CD14-positive monocyte (primary cell): ENCODE results near the gene SLC3A2. TPM values are rescaled to one million over a fixed set of nuclear protein-coding genes. Genes with fewer than 3 reads are reported as not detected.
A peak's percentile ranks its signal among the peaks of the same experiment; 100 is the strongest.

Experiments used
- DNase-seq, 3 donors: peaks; one replicate each; pipeline ENCODE4 v3.0.0-alpha.2; 2011 to 2022
- H2AFZ ChIP-seq: 2 replicates; pipeline ENCODE4 v1.6.0; 2012; ENCODE audit warnings: mild to moderate bottlenecking, low read depth, low read length, inconsistent platforms; ENCODE audit not compliant: insufficient read depth, poor library complexity, severe bottlenecking
- H3K27ac ChIP-seq, 2 donors: 1 replicate in 1 of 2; 2 replicates in 1 of 2; pipeline ENCODE4 v1.5.1; 2012 to 2013; ENCODE audit warnings: low read length in 2 of 2, control low read depth in 1 of 2, inconsistent platforms in 1 of 2, low read depth in 1 of 2, mild to moderate bottlenecking in 1 of 2
- H3K27me3 ChIP-seq, 2 donors: one replicate each; pipeline versions ENCODE4 v1.6.0 to v1.6.1; 2011 to 2013; ENCODE audit warnings: low read length in 2 of 2; ENCODE audit not compliant: control insufficient read depth in 2 of 2, insufficient read depth in 2 of 2
- H3K36me3 ChIP-seq, 2 donors: replicated peaks in 1 of 2; 1 replicate in 1 of 2; 2 replicates in 1 of 2; pipeline versions ENCODE4 v1.5.1 to v1.6.1; 2012 to 2013; ENCODE audit warnings: low read length in 2 of 2, control low read depth in 1 of 2, inconsistent platforms in 1 of 2, mild to moderate bottlenecking in 1 of 2; ENCODE audit not compliant: insufficient read depth in 2 of 2, control insufficient read depth in 1 of 2
- H3K4me1 ChIP-seq, 2 donors: 1 replicate in 1 of 2; 2 replicates in 1 of 2; pipeline versions ENCODE4 v1.5.1 to v1.6.1; 2012 to 2013; ENCODE audit warnings: low read length in 2 of 2, control low read depth in 1 of 2, inconsistent platforms in 1 of 2, mild to moderate bottlenecking in 1 of 2, moderate library complexity in 1 of 2; ENCODE audit not compliant: insufficient read depth in 2 of 2, control insufficient read depth in 1 of 2
- H3K4me2 ChIP-seq: replicated peaks from 2 replicates; pipeline ENCODE3; 2012; ENCODE audit warnings: low read length, moderate library complexity, mild to moderate bottlenecking; ENCODE audit not compliant: poor library complexity, severe bottlenecking; ENCODE audit errors: extremely low read depth
- H3K4me3 ChIP-seq, 3 experiments: fragments of 200-600 bp in 1 of 3; sonication (generic) in 1 of 3; replicated peaks in 1 of 3; 1 replicate in 2 of 3; 2 replicates in 1 of 3; pipeline ENCODE4 v1.5.1; 2011 to 2013; ENCODE audit warnings: low read length in 3 of 3, mild to moderate bottlenecking in 3 of 3, control low read depth in 2 of 3, low read depth in 2 of 3, inconsistent platforms in 1 of 3, moderate library complexity in 1 of 3
- H3K79me2 ChIP-seq: 2 replicates; pipeline ENCODE4 v1.6.0; 2012; ENCODE audit warnings: mild to moderate bottlenecking, control low read depth, inconsistent platforms, low read length, moderate library complexity; ENCODE audit not compliant: insufficient read depth
- H3K9ac ChIP-seq: 2 replicates; pipeline ENCODE4 v1.6.0; 2017; ENCODE audit warnings: low read length, mild to moderate bottlenecking; ENCODE audit not compliant: insufficient read depth, poor library complexity, severe bottlenecking
- H3K9me3 ChIP-seq, 2 donors: replicated peaks in 1 of 2; 1 replicate in 1 of 2; 2 replicates in 1 of 2; pipeline versions ENCODE4 v1.5.1 to v1.6.1; 2012 to 2013; ENCODE audit warnings: low read length in 2 of 2, control low read depth in 1 of 2; ENCODE audit not compliant: control insufficient read depth in 1 of 2, insufficient read depth in 1 of 2
- H4K20me1 ChIP-seq: 2 replicates; pipeline ENCODE4 v1.6.0; 2012; ENCODE audit warnings: mild to moderate bottlenecking, low read length, control low read depth, moderate library complexity; ENCODE audit not compliant: insufficient read depth
- H3K27ac Mint-ChIP-seq, 7 donors: one replicate each; pipeline ENCODE4 v1.8.0; 2020; ENCODE audit warnings: mild to moderate bottlenecking in 7 of 7, mixed read lengths in 7 of 7, moderate library complexity in 6 of 7, inconsistent platforms in 2 of 7
- H3K27me3 Mint-ChIP-seq, 3 donors: one replicate each; pipeline ENCODE4 v1.8.0; 2021 to 2022; ENCODE audit warnings: low read depth in 3 of 3, mild to moderate bottlenecking in 3 of 3, mixed read lengths in 3 of 3, moderate library complexity in 3 of 3, inconsistent platforms in 1 of 3
- H3K36me3 Mint-ChIP-seq, 2 donors: one replicate each; pipeline ENCODE4 v1.8.0; 2020; ENCODE audit warnings: mixed read lengths in 2 of 2, inconsistent platforms in 1 of 2, mild to moderate bottlenecking in 1 of 2
- H3K4me1 Mint-ChIP-seq: one replicate; pipeline ENCODE4 v1.8.0; 2020; ENCODE audit warnings: mild to moderate bottlenecking, mixed read lengths
- H3K4me3 Mint-ChIP-seq, 2 donors: one replicate each; pipeline ENCODE4 v1.8.0; 2020; ENCODE audit warnings: mild to moderate bottlenecking in 2 of 2, mixed read lengths in 2 of 2, moderate library complexity in 1 of 2
- H3K9me3 Mint-ChIP-seq, 7 donors: one replicate each; pipeline ENCODE4 v1.8.0; 2020 to 2022; ENCODE audit warnings: mixed read lengths in 7 of 7, mild to moderate bottlenecking in 6 of 7, moderate library complexity in 6 of 7, inconsistent platforms in 2 of 7
- CTCF ChIP-seq: fragments of 200-600 bp; IDR thresholded peaks from one replicate; pipeline ENCODE4 v1.8.0; 2022; ENCODE audit warnings: antibody characterized with exemption, mild to moderate bottlenecking
- WGBS: methylation state at CpG from one replicate; pipeline ENCODE4 v1.1.5; 2013; ENCODE audit warnings: missing lambda C conversion rate; ENCODE audit not compliant: insufficient coverage; 5-methylcytosine and 5-hydroxymethylcytosine counted together
- intact Hi-C, 2 donors: fragments of 100-400 bp; cut with micrococcal nuclease; formaldehyde crosslinking; loops; one replicate each; pipeline versions ENCODE4 v1.15.0 to v1.15.1; 2023
- polyA plus RNA-seq, 3 donors: library from polyadenylated mRNA; depleted of rRNA in 1 of 3; unstranded in 2 of 3; stranded (reverse) in 1 of 3; fragments of 300-500 nt in 2 of 3; fragments of >200 nt in 1 of 3; fragmentation: Illumina TruSeq in 2 of 3; gene quantifications; 1 replicate in 2 of 3; 2 replicates in 1 of 3; pipeline ENCODE4 v1.2.3, GENCODE V29; 2012 to 2021

Gene SLC3A2
- polyA plus RNA-seq, 3 donors = 156 to 231 (median 189) TPM

DNA sequence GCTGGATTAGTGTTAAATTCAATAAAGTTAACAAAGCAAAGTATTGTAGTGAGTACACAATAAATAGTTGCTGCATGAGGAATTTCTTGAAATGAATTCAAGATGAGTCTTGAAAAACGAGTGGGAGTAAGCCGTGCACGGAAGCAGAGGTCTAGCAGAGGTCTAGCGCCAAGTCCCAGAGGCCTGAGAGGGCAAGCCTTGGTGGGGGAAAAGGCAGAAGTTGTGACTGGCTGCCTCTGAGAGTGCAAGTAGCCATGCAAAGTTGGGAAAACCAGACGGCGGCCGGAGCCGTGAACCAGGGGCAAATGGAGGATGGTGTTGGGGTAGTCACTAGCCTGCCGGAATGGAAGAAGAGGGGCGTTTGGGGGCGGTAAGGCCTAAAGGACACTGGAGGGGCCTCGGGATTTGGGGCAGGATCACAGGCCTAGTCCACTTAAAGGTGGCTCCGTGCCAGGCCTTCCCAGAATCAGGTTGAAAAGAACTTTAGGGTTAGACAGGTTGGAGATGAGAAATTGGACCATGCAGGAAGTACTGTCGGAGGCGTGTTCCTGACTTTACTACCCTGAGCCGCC lies 379 bp upstream of the SLC3A2 start:
- Mint-ChIP-seq H3K36me3 (peaks cover 30 to 33% of the 10 kb centered on the region in 2 donors), H3K4me3 (peak overlapping the region; percentile 100), H3K9me3 (peaks cover 0 to 3% (median 0%) of the 10 kb centered on the region in 7 donors), H3K4me1 (peaks cover 37% of the 10 kb centered on the region), H3K27ac (peak overlapping the region; percentile 98 to 100 (median 99)), H3K27me3 (peaks cover 0 to 4% (median 3%) of the 10 kb centered on the region in 3 donors)
- H3K4me2 ChIP-seq = peak overlapping the region; percentile 92
- no peaks in the 10 kb centered on the region for H3K27me3 ChIP-seq
- peak; percentile 39 to 65 (median 55) for DNase-seq
- H3K9me3 ChIP-seq = no peaks in the 10 kb centered on the region
- peaks cover 55% of the 10 kb centered on the region for H3K79me2 ChIP-seq
- WGBS = 0% methylated on average over 16 of the region's 16 CpGs
- TF ChIP-seq CTCF = no peak
- intact Hi-C loops = loop anchor here in 1 of 2 donors (2.0 kb wide), 1 partner anchor 40 kb away; no protein-coding TSS in a partner anchor
- H3K27ac ChIP-seq = peak overlapping the region; percentile 100
- peak overlapping the region; percentile 99 for H3K9ac ChIP-seq
- peaks cover 31% of the 10 kb centered on the region for H4K20me1 ChIP-seq
- H3K4me1 ChIP-seq = peaks cover 31 to 41% of the 10 kb centered on the region in 2 donors
- H3K4me3 ChIP-seq = peak overlapping the region; percentile 93 to 97 (median 95)
- peaks cover 26 to 28% of the 10 kb centered on the region in 2 donors for H3K36me3 ChIP-seq
- peak overlapping the region; percentile 95 for H2AFZ ChIP-seq

GRCh38 chr11:62881579-62882430 lies 1.1 kb downstream of the SLC3A2 start:
- intact Hi-C loops = loop anchor here in 1 of 2 donors (2.0 kb wide), 1 partner anchor 41 kb away; no protein-coding TSS in a partner anchor
- H4K20me1 ChIP-seq = peaks cover 46% of the 10 kb centered on the region
- H3K79me2 ChIP-seq = peaks cover 62% of the 10 kb centered on the region
- peak; percentile 18 for TF ChIP-seq CTCF
- H3K9ac ChIP-seq = peak overlapping the region; percentile 99
- H3K4me3 Mint-ChIP-seq = peak overlapping the region; percentile 100
- no peaks in the 10 kb centered on the region for H3K27me3 ChIP-seq
- peak overlapping the region; percentile 92 for H3K4me2 ChIP-seq
- H3K27ac Mint-ChIP-seq = peak overlapping the region; percentile 98 to 100 (median 99)
- peaks cover 0 to 4% (median 3%) of the 10 kb centered on the region in 3 donors for H3K27me3 Mint-ChIP-seq
- no peaks in the 10 kb centered on the region for H3K9me3 ChIP-seq
- H3K27ac ChIP-seq = peak overlapping the region; percentile 100
- H2AFZ ChIP-seq = peak overlapping the region; percentile 95
- H3K4me1 ChIP-seq = peaks cover 31 to 41% of the 10 kb centered on the region in 2 donors
- peaks cover 44 to 48% of the 10 kb centered on the region in 2 donors for H3K36me3 Mint-ChIP-seq
- WGBS = under 1% methylated on average over 14 of the region's 21 CpGs
- peaks cover 41 to 43% of the 10 kb centered on the region in 2 donors for H3K36me3 ChIP-seq
- H3K4me3 ChIP-seq = peak overlapping the region; percentile 93 to 97 (median 95)
- H3K9me3 Mint-ChIP-seq = peaks cover 0 to 3% (median 0%) of the 10 kb centered on the region in 7 donors
- DNase-seq = peak; percentile 96 to 99 (median 97)
- peaks cover 37% of the 10 kb centered on the region for H3K4me1 Mint-ChIP-seq
